OCI-LY1 (cell line): Measurements from ENCODE around the gene B3GALT5.

Source experiments
- EZH2 ChIP-seq: fragments of 200-600 bp; sonication (generic), shearing (Covaris generic); IDR thresholded peaks from 2 replicates; pipeline ENCODE4 v1.8.0; 2017; ENCODE audit warnings: borderline replicate concordance, mixed run types, mild to moderate bottlenecking, antibody characterized with exemption, low read length, moderate library complexity, mixed read lengths
- TF ChIP-seq, protein P1 (sequence below): fragments of 200-600 bp; sonication (generic), shearing (Covaris generic); IDR thresholded peaks from 2 replicates; pipeline ENCODE4 v1.5.1; 2017; ENCODE audit warnings: mild to moderate bottlenecking, antibody characterized with exemption, low read length, moderate library complexity, mixed read lengths

GRCh38 chr21:39575775-39576174, 37.0 kb upstream of the B3GALT5 start:
- TF ChIP-seq, protein P1, sequence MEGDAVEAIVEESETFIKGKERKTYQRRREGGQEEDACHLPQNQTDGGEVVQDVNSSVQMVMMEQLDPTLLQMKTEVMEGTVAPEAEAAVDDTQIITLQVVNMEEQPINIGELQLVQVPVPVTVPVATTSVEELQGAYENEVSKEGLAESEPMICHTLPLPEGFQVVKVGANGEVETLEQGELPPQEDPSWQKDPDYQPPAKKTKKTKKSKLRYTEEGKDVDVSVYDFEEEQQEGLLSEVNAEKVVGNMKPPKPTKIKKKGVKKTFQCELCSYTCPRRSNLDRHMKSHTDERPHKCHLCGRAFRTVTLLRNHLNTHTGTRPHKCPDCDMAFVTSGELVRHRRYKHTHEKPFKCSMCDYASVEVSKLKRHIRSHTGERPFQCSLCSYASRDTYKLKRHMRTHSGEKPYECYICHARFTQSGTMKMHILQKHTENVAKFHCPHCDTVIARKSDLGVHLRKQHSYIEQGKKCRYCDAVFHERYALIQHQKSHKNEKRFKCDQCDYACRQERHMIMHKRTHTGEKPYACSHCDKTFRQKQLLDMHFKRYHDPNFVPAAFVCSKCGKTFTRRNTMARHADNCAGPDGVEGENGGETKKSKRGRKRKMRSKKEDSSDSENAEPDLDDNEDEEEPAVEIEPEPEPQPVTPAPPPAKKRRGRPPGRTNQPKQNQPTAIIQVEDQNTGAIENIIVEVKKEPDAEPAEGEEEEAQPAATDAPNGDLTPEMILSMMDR, result no peak
- no peak for TF ChIP-seq EZH2
